ENCODE measurements around the gene NAALADL2.

Gene NAALADL2

DNA sequence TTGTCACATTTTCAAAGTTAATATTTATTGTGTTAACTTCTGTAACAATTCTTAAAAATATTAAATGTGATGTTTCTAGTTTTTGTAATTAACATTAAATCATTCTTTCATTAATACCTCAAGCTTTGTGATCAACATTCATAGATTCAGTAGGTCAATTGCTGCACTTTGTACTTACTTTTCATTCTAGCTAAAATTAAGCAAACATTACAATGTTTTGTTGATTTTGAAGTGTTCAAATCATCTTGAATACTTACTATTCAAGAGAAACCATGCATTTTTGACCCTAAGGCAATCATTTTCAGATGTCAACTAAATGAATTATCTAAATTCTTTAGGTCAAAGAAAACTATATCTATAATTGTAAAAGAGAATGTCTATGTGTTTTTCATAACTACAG lies 933.1 kb downstream of the NAALADL2 start:
- TF ChIP-seq, protein P1, sequence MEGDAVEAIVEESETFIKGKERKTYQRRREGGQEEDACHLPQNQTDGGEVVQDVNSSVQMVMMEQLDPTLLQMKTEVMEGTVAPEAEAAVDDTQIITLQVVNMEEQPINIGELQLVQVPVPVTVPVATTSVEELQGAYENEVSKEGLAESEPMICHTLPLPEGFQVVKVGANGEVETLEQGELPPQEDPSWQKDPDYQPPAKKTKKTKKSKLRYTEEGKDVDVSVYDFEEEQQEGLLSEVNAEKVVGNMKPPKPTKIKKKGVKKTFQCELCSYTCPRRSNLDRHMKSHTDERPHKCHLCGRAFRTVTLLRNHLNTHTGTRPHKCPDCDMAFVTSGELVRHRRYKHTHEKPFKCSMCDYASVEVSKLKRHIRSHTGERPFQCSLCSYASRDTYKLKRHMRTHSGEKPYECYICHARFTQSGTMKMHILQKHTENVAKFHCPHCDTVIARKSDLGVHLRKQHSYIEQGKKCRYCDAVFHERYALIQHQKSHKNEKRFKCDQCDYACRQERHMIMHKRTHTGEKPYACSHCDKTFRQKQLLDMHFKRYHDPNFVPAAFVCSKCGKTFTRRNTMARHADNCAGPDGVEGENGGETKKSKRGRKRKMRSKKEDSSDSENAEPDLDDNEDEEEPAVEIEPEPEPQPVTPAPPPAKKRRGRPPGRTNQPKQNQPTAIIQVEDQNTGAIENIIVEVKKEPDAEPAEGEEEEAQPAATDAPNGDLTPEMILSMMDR (IDR thresholded peaks at IDR 0.05; ENCODE audit: borderline replicate concordance, extremely low read depth, low read length, poor library complexity, severe bottlenecking), result no peak
- no peak for TF ChIP-seq EZH2 (IDR thresholded peaks at IDR 0.05; ENCODE audit: borderline replicate concordance, low read depth, low read length, severe bottlenecking)
- Histone ChIP-seq H3K36me3 (ENCODE audit: insufficient read depth, low read length) (no peaks in the 10 kb centered on the region), H3K27me3 (ENCODE audit: insufficient read depth, low read length, poor library complexity) (no peaks in the 10 kb centered on the region), H3K9ac (ENCODE audit: low read depth, low read length) (no peak overlapping the region), H2AFZ (ENCODE audit: low read depth, low read length) (no peak overlapping the region), H3K9me3 (ENCODE audit: insufficient read depth, low read length, severe bottlenecking) (no peaks in the 10 kb centered on the region), H4K20me1 (ENCODE audit: insufficient read depth, low read length) (no peaks in the 10 kb centered on the region), H3K27ac (ENCODE audit: low read length) (no peak overlapping the region), H3K4me1 (ENCODE audit: insufficient read depth, low read length) (no peaks in the 10 kb centered on the region), H3K4me3 (ENCODE audit: low read depth in 1 of 2, low read length in 2 of 2) (no peak overlapping the region), H3K4me2 (ENCODE audit: insufficient read depth, low read length) (no peak overlapping the region), H3K79me2 (ENCODE audit: insufficient read depth, low read length) (no peaks in the 10 kb centered on the region)
- ATAC-seq (ENCODE audit: insufficient read depth, low read depth), result no peak
- no peak for DNase-seq

DNA sequence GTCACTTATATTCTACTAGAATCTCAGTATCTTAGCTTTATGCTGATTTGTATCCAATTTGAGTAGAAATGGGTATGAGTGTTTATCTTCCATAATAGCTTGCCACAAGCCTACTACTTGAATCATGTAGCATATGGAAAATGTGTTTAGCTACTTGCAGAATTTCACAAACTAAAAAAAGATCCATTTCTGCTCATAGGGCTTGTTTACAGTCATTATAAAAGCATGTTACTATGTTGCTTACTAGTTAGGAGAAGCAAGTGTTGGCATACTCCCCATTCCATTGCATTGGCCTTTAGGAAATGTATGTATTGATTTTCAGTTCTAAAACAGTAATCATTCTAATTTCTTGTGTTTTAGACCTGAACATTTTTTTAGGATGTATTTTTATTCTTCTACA lies 939.2 kb downstream of the NAALADL2 start:
- TF ChIP-seq, protein P1 (IDR thresholded peaks at IDR 0.05; ENCODE audit: borderline replicate concordance, extremely low read depth, low read length, poor library complexity, severe bottlenecking), result no peak
- no peak for TF ChIP-seq EZH2 (IDR thresholded peaks at IDR 0.05; ENCODE audit: borderline replicate concordance, low read depth, low read length, severe bottlenecking)
- no peak for ATAC-seq (ENCODE audit: insufficient read depth, low read depth)
- H3K27ac ChIP-seq (ENCODE audit: low read length), result no peak overlapping the region
- no peaks in the 10 kb centered on the region for H3K4me1 ChIP-seq (ENCODE audit: insufficient read depth, low read length)
- no peaks in the 10 kb centered on the region for H3K9me3 ChIP-seq (ENCODE audit: insufficient read depth, low read length, severe bottlenecking)
- DNase-seq, result no peak
- no peaks in the 10 kb centered on the region for H3K79me2 ChIP-seq (ENCODE audit: insufficient read depth, low read length)
- H3K4me2 ChIP-seq (ENCODE audit: insufficient read depth, low read length), result no peak overlapping the region
- no peak overlapping the region for H3K4me3 ChIP-seq (ENCODE audit: low read depth in 1 of 2, low read length in 2 of 2)
- no peaks in the 10 kb centered on the region for H4K20me1 ChIP-seq (ENCODE audit: insufficient read depth, low read length)
- H3K27me3 ChIP-seq (ENCODE audit: insufficient read depth, low read length, poor library complexity), result no peaks in the 10 kb centered on the region
- no peaks in the 10 kb centered on the region for H3K36me3 ChIP-seq (ENCODE audit: insufficient read depth, low read length)
- no peak overlapping the region for H2AFZ ChIP-seq (ENCODE audit: low read depth, low read length)
- H3K9ac ChIP-seq (ENCODE audit: low read depth, low read length), result no peak overlapping the region

- H4K20me1 ChIP-seq (ENCODE audit: insufficient read depth, low read length), result no peaks in the 10 kb centered on the region
- no peak for TF ChIP-seq EZH2 (IDR thresholded peaks at IDR 0.05; ENCODE audit: borderline replicate concordance, low read depth, low read length, severe bottlenecking)
- TF ChIP-seq, protein P1 (IDR thresholded peaks at IDR 0.05; ENCODE audit: borderline replicate concordance, extremely low read depth, low read length, poor library complexity, severe bottlenecking), result no peak
- H3K79me2 ChIP-seq (ENCODE audit: insufficient read depth, low read length), result no peaks in the 10 kb centered on the region
- H3K4me3 ChIP-seq (ENCODE audit: low read depth in 1 of 2, low read length in 2 of 2), result no peak overlapping the region
- no peak overlapping the region for H2AFZ ChIP-seq (ENCODE audit: low read depth, low read length)
- no peaks in the 10 kb centered on the region for H3K36me3 ChIP-seq (ENCODE audit: insufficient read depth, low read length)
- no peak overlapping the region for H3K9ac ChIP-seq (ENCODE audit: low read depth, low read length)
- H3K4me2 ChIP-seq (ENCODE audit: insufficient read depth, low read length), result no peak overlapping the region
- no peaks in the 10 kb centered on the region for H3K27me3 ChIP-seq (ENCODE audit: insufficient read depth, low read length, poor library complexity)
- ATAC-seq (ENCODE audit: insufficient read depth, low read depth) (no peak), DNase-seq (no peak)
- H3K27ac ChIP-seq (ENCODE audit: low read length), result no peak overlapping the region
- H3K9me3 ChIP-seq (ENCODE audit: insufficient read depth, low read length, severe bottlenecking), result no peaks in the 10 kb centered on the region
- H3K4me1 ChIP-seq (ENCODE audit: insufficient read depth, low read length), result no peaks in the 10 kb centered on the region
Measured at GRCh38 chr3:175805825-175806224, 946.7 kb downstream of the NAALADL2 start.

DNA sequence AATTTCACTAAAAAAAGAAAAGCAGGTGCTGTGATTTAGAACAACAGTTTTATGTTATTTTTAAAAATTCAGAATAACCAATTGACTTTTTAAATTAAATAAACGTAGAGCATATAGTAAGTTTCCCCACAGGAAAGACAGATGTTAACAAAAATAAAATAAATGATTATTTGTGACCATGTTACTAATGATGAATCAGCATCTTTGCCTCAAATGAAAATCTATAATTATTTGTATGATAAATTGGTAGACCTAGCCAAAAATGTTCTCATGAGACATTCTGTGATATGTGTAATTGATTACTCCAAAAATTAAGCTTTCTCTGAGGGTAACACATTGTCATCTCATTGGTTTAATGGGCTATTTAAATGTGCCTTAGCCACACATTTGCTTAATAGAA lies 948.0 kb downstream of the NAALADL2 start:
- H4K20me1 ChIP-seq (ENCODE audit: insufficient read depth, low read length), result no peaks in the 10 kb centered on the region
- no peak for ATAC-seq (ENCODE audit: insufficient read depth, low read depth)
- H3K9ac ChIP-seq (ENCODE audit: low read depth, low read length), result no peak overlapping the region
- no peak for DNase-seq
- H3K27ac ChIP-seq (ENCODE audit: low read length), result no peak overlapping the region
- no peaks in the 10 kb centered on the region for H3K36me3 ChIP-seq (ENCODE audit: insufficient read depth, low read length)
- no peaks in the 10 kb centered on the region for H3K9me3 ChIP-seq (ENCODE audit: insufficient read depth, low read length, severe bottlenecking)
- no peak overlapping the region for H2AFZ ChIP-seq (ENCODE audit: low read depth, low read length)
- H3K4me2 ChIP-seq (ENCODE audit: insufficient read depth, low read length), result no peak overlapping the region
- H3K4me1 ChIP-seq (ENCODE audit: insufficient read depth, low read length), result no peaks in the 10 kb centered on the region
- no peaks in the 10 kb centered on the region for H3K79me2 ChIP-seq (ENCODE audit: insufficient read depth, low read length)
- H3K4me3 ChIP-seq (ENCODE audit: low read depth in 1 of 2, low read length in 2 of 2), result no peak overlapping the region
- TF ChIP-seq EZH2 (IDR thresholded peaks at IDR 0.05; ENCODE audit: borderline replicate concordance, low read depth, low read length, severe bottlenecking), result no peak
- TF ChIP-seq, protein P1 (IDR thresholded peaks at IDR 0.05; ENCODE audit: borderline replicate concordance, extremely low read depth, low read length, poor library complexity, severe bottlenecking), result no peak
- no peaks in the 10 kb centered on the region for H3K27me3 ChIP-seq (ENCODE audit: insufficient read depth, low read length, poor library complexity)

Measured in DND-41 (cell line).